ENCODE data around the gene RBM8A. TPM values are rescaled to one million over a fixed set of nuclear protein-coding genes. Genes with fewer than 3 reads are reported as not detected.

RBM8A gene
- total and polyA plus RNA-seq, 9 of the 15 experiments (the other 6 are each of a cell fraction or from before 2014, with no cell fraction given), result 215 to 1,035 (median 291) TPM

DNA sequence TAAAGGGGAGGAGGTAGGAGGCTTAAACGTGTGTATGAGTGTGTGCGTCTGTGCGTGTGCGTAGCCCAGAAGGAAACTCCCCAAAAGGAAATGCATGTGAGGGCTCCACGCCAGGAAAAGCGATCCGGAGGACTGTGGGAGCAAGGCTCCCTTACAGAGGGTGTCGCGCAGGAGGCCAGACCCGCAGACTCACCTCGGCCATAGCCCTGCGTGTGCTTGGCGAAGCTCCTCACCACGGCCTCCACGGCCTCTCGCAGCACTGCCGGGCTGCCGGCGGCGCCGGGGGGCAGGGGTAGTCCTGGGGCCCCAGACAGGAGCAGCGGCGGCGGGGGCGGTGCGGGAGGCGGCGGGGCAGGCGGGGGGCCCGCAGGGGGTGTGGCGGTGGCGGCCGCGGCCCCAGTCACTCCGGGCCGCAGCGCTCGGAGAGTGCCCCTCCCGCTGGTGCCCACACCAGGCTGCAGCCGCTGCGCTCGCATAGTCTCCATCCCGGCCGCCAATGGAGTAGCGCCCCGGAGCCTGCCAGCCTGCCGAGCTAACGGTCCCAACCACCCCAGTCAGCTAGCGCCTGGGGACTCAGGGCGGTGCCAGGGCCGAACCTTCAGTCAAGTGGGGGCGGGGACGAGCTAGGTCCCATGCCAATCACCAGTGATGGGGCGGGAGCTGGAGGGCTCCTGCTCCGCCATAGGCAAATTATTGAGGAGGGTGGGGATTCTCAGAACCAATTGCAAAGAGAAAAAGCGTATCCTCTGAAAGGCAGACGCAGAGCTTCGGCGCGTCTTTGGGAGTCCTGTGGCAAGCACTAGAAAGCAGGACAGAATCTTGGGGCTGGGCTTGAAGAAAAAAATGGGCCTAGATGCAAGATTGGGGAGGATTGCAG is 30.4 kb upstream of the RBM8A start, which contains the start of gene LIX1L (continued):
- TF ChIP-seq, protein P1, sequence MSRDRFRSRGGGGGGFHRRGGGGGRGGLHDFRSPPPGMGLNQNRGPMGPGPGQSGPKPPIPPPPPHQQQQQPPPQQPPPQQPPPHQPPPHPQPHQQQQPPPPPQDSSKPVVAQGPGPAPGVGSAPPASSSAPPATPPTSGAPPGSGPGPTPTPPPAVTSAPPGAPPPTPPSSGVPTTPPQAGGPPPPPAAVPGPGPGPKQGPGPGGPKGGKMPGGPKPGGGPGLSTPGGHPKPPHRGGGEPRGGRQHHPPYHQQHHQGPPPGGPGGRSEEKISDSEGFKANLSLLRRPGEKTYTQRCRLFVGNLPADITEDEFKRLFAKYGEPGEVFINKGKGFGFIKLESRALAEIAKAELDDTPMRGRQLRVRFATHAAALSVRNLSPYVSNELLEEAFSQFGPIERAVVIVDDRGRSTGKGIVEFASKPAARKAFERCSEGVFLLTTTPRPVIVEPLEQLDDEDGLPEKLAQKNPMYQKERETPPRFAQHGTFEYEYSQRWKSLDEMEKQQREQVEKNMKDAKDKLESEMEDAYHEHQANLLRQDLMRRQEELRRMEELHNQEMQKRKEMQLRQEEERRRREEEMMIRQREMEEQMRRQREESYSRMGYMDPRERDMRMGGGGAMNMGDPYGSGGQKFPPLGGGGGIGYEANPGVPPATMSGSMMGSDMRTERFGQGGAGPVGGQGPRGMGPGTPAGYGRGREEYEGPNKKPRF (IDR thresholded peaks at IDR 0.05; ENCODE audit: low read depth, low read length), result no peak
- no peak for TF ChIP-seq NUFIP1 (IDR thresholded peaks at IDR 0.05; ENCODE audit: partially characterized antibody)
- no peak for TF ChIP-seq ZNF316 (IDR thresholded peaks at IDR 0.05)
- TF ChIP-seq LARP7 (IDR thresholded peaks at IDR 0.05), result no peak
- TF ChIP-seq ZNF589 (CRISPR knock-in tag; IDR thresholded peaks at IDR 0.05; ENCODE audit: low read depth), result no peak
- TF ChIP-seq ASH1L (IDR thresholded peaks at IDR 0.05; ENCODE audit: borderline replicate concordance, low read depth, partially characterized antibody), result no peak
- TF ChIP-seq HNRNPLL (IDR thresholded peaks at IDR 0.05; ENCODE audit: low read depth, low read length, poor library complexity, severe bottlenecking), result peak; percentile 91
- TF ChIP-seq CHD7 (IDR thresholded peaks at IDR 0.05; ENCODE audit: low read depth, low read length), result no peak
- TF ChIP-seq TGIF2 (CRISPR knock-in tag; IDR thresholded peaks at IDR 0.05), result no peak
- no peak for TF ChIP-seq ZNF354B (CRISPR knock-in tag; IDR thresholded peaks at IDR 0.05)
- peak in 1 of 2 experiments; percentile 90; a peak in 2 of 4 replicates for TF ChIP-seq SRF (CRISPR knock-in tag; IDR thresholded peaks at IDR 0.05)
- TF ChIP-seq SAFB (IDR thresholded peaks at IDR 0.05; ENCODE audit: borderline replicate concordance, low read depth, low read length), result no peak
- TF ChIP-seq TARDBP (IDR thresholded peaks at IDR 0.05), result no peak
- TF ChIP-seq ILF3 (IDR thresholded peaks at IDR 0.05; ENCODE audit: borderline replicate concordance), result no peak
- 0 out of 2 replicates have a peak, but pooled peaks have one; percentile 24 for TF ChIP-seq KDM2B (CRISPR knock-in tag; IDR thresholded peaks at IDR 0.05)

Measured in K562 (cell line).